SU-DHL-6 (cell line): ENCODE results near the gene WIPF3.

Experiments
- CTCF ChIP-seq: fragments of 200-600 bp; sonication (generic); IDR thresholded peaks from one replicate; pipeline ENCODE4 v1.5.1; 2017; ENCODE audit warnings: antibody characterized with exemption, mild to moderate bottlenecking, low read length, moderate library complexity; ENCODE audit not compliant: insufficient read depth, poor library complexity, severe bottlenecking
- EZH2phosphoT487 ChIP-seq: fragments of 200-600 bp; sonication (generic), shearing (Covaris generic); conservative IDR thresholded peaks from 2 replicates; pipeline ENCODE4 v1.6.1; 2018; ENCODE audit warnings: mild to moderate bottlenecking, antibody characterized with exemption, low read length, moderate library complexity, mixed read lengths

- TF ChIP-seq CTCF (no peak), EZH2phosphoT487 (no peak)
Observed at GRCh38 chr7:29843093-29843492, 36.8 kb downstream of the WIPF3 start.
